K562 (cell line): ENCODE data around the gene BBS1. TPM values are rescaled to one million over a fixed set of nuclear protein-coding genes. Genes with fewer than 3 reads are reported as not detected.

ENCODE experiments used
- ATAC-seq: fragments of 200-7000 bp; cut with Tn5 transposase; 3 replicates; pipeline ENCODE4 v1.9.1; 2020; ENCODE audit warnings: moderate library complexity
- BruUV-seq: library from RNA; stranded (reverse); fragments of 400-500 nt; replicated peaks from 2 replicates; lab custom pipeline; 2021; lab: Mats Ljungman, UMichigan
- CTCF ChIA-PET: fragments of 300-600 bp; formaldehyde crosslinking; extraction: SDS; loops from one replicate; lab custom pipeline; 2021; ENCODE audit warnings: low intra/inter-chr PET ratio; lab: Yijun Ruan, JAX
- POLR2A ChIA-PET: fragments of 300-600, 350-650 bp; sonication (Branson Sonifier 250); formaldehyde crosslinking; extraction: SDS; loops from one replicate; lab custom pipeline; 2021; ENCODE audit warnings: antibody characterized with exemption, inconsistent platforms; lab: Yijun Ruan, JAX
- DNase-seq, 4 experiments: peaks; one replicate each; pipeline versions ENCODE4 v3.0.0 to v3.0.0-alpha.2; 2011 to 2018; ENCODE audit warnings: low spot score in 3 of 4, mixed read lengths in 3 of 4; ENCODE audit errors: extremely low read depth in 1 of 4
- FAIRE-seq: peaks from 2 replicates; lab custom pipeline; 2011; peaks lifted over from hg19 to GRCh38; lab: Jason Lieb, UNC
- H2AFZ ChIP-seq: 2 replicates; pipeline ENCODE4 v1.6.0; 2011; ENCODE audit warnings: low read depth, low read length, control low read depth, inconsistent platforms
- H3K27ac ChIP-seq: fragments of 200-600 bp; 3 replicates; pipeline ENCODE4 v1.8.0; 2011; ENCODE audit warnings: low read depth, mild to moderate bottlenecking, control low read depth, inconsistent platforms, low read length, moderate library complexity, mixed read lengths; ENCODE audit errors: extremely low read depth
- H3K27me3 ChIP-seq, 2 experiments: fragments of 300-600 bp in 1 of 2; 2 replicates in 1 of 2; 3 replicates in 1 of 2; pipeline versions ENCODE4 v1.6.0 to v1.8.0; 2011; ENCODE audit warnings: inconsistent platforms in 2 of 2, low read length in 2 of 2, mild to moderate bottlenecking in 1 of 2, mixed read lengths in 1 of 2, moderate library complexity in 1 of 2; ENCODE audit not compliant: control insufficient read depth in 2 of 2, insufficient read depth in 2 of 2
- H3K36me3 ChIP-seq: fragments of 300-600 bp; 3 replicates; pipeline ENCODE4 v1.8.0; 2011; ENCODE audit warnings: mild to moderate bottlenecking, low read length, inconsistent platforms; ENCODE audit not compliant: control insufficient read depth, insufficient read depth
- H3K4me1 ChIP-seq, 2 experiments: fragments of 200-600 bp in 1 of 2; replicated peaks in 1 of 2; 2 replicates in 1 of 2; 3 replicates in 1 of 2; pipeline versions ENCODE4 v1.5.1 to v1.8.0; 2011; ENCODE audit warnings: inconsistent platforms in 2 of 2, low read length in 2 of 2, mild to moderate bottlenecking in 1 of 2, mixed read lengths in 1 of 2, moderate library complexity in 1 of 2; ENCODE audit not compliant: control insufficient read depth in 2 of 2, insufficient read depth in 2 of 2
- H3K4me2 ChIP-seq: 2 replicates; pipeline ENCODE4 v1.6.1; 2011; ENCODE audit warnings: low read length, control low read depth, inconsistent platforms, mixed read lengths; ENCODE audit not compliant: insufficient read depth
- H3K4me3 ChIP-seq: fragments of 200-600 bp; sonication (generic), shearing (Covaris generic); 2 replicates; pipeline ENCODE4 v1.5.1; 2016; ENCODE audit warnings: control low read depth, inconsistent platforms
- H3K79me2 ChIP-seq: fragments of 200-600 bp; 3 replicates; pipeline ENCODE4 v1.8.0; 2011; ENCODE audit warnings: low read length, inconsistent platforms; ENCODE audit not compliant: control insufficient read depth, insufficient read depth
- H3K9ac ChIP-seq, 2 experiments: 2 replicates each; pipeline versions ENCODE4 v1.6.0 to v1.6.1; 2011; ENCODE audit warnings: low read depth in 2 of 2, low read length in 2 of 2, control low read depth in 1 of 2, inconsistent platforms in 1 of 2, mild to moderate bottlenecking in 1 of 2, mixed read lengths in 1 of 2; ENCODE audit not compliant: insufficient read depth in 1 of 2
- H3K9me1 ChIP-seq: one replicate; pipeline ENCODE4 v1.6.0; 2011; ENCODE audit warnings: inconsistent platforms, mild to moderate bottlenecking, low read length, moderate library complexity; ENCODE audit not compliant: control insufficient read depth, insufficient read depth
- H3K9me3 ChIP-seq: replicated peaks from 2 replicates; pipeline ENCODE4 v1.5.1; 2011; ENCODE audit warnings: low read depth, low read length, inconsistent platforms; ENCODE audit not compliant: control insufficient read depth, insufficient read depth
- H4K20me1 ChIP-seq: replicated peaks from 2 replicates; pipeline ENCODE4 v1.6.1; 2011; ENCODE audit warnings: low read length, inconsistent platforms, mixed read lengths; ENCODE audit not compliant: control insufficient read depth, insufficient read depth
- HDAC6 ChIP-seq: IDR thresholded peaks from 2 replicates; pipeline ENCODE4 v1.6.1; 2012; ENCODE audit warnings: low read depth, mild to moderate bottlenecking, control low read depth, inconsistent platforms, low read length, moderate library complexity
- JUNB ChIP-seq: fragments of 450-650 bp; formaldehyde crosslinking; conservative IDR thresholded peaks from 2 replicates; pipeline ENCODE4 v1.4.0; 2020; ENCODE audit warnings: mild to moderate bottlenecking
- MCM7 ChIP-seq, 2 experiments: fragments of 450-650 bp; IDR thresholded peaks; 2 replicates each; pipeline ENCODE4 v1.6.1; 2016 to 2018
- ZFPM2 ChIP-seq: fragments of 250-450 bp; sonication (Bioruptor Pico); IDR thresholded peaks from 2 replicates; pipeline ENCODE4 v1.5.1; 2022; ENCODE audit warnings: mild to moderate bottlenecking
- WGBS: fragments of 100-300 bp; shearing (Covaris generic); methylation state at CpG from one replicate; pipeline ENCODE4 v1.1.6; 2016; ENCODE audit warnings: low coverage, mixed read lengths; ENCODE audit not compliant: insufficient coverage; ENCODE audit errors: missing lambda C conversion rate; 5-methylcytosine and 5-hydroxymethylcytosine counted together
- in situ Hi-C: fragments of 300-500 bp; cut with MboI; formaldehyde crosslinking; loops from 4 replicates; pipeline ENCODE4 v1.15.0; 2018; ENCODE audit warnings: inconsistent platforms, mixed read lengths
- intact Hi-C: fragments of 100-400 bp; cut with micrococcal nuclease; formaldehyde crosslinking; loops from 2 replicates; pipeline ENCODE4 v1.14.2; 2022
- polyA plus RNA-seq, 8 experiments: library from polyadenylated mRNA; depleted of rRNA in 4 of 8; stranded (reverse) in 5 of 8; unstranded in 3 of 8; fragments of >200 nt; fragmentation: Nextera tagmentation in 2 of 8; fragmentation: Illumina TruSeq in 1 of 8; extraction: Ambion mirVana in 2 of 8; extraction: Trizol in 1 of 8; gene quantifications; 2 replicates each; pipeline versions ENCODE4 v1.2.1 to v1.2.3, GENCODE V29; 2011 to 2014; ENCODE audit warnings: inconsistent platforms in 1 of 8, missing spikeins in 1 of 8
- total RNA-seq, 7 experiments: library from RNA; depleted of rRNA in 6 of 7; stranded (reverse); fragments of >200 nt in 6 of 7; fragmentation: Illumina TruSeq in 2 of 7; extraction: Trizol in 2 of 7; gene quantifications; 2 replicates each; pipeline versions ENCODE4 v1.2.1 to v1.2.3, GENCODE V29; 2011 to 2021; ENCODE audit warnings: low replicate concordance in 1 of 7
- TF ChIP-seq, protein P1 (sequence below): fragments of 150-350 bp; conservative IDR thresholded peaks from 2 replicates; pipeline ENCODE4 v1.6.1; 2014; ENCODE audit warnings: low read length
- TF ChIP-seq, protein P2 (sequence below): sonication (generic); formaldehyde crosslinking; IDR thresholded peaks from 2 replicates; pipeline ENCODE4 v1.8.0; 2022; ENCODE audit warnings: mild to moderate bottlenecking, missing genetic modification reagents
- TF ChIP-seq, protein P3 (sequence below), 2 experiments: fragments of 450-650 bp; IDR thresholded peaks; 2 replicates each; pipeline ENCODE4 v1.6.1; 2016

Gene BBS1
- total and polyA plus RNA-seq, 9 of the 15 experiments (the other 6 are each of a cell fraction or from before 2014, with no cell fraction given), result 9.0 to 19.8 (median 12.1) TPM

DNA sequence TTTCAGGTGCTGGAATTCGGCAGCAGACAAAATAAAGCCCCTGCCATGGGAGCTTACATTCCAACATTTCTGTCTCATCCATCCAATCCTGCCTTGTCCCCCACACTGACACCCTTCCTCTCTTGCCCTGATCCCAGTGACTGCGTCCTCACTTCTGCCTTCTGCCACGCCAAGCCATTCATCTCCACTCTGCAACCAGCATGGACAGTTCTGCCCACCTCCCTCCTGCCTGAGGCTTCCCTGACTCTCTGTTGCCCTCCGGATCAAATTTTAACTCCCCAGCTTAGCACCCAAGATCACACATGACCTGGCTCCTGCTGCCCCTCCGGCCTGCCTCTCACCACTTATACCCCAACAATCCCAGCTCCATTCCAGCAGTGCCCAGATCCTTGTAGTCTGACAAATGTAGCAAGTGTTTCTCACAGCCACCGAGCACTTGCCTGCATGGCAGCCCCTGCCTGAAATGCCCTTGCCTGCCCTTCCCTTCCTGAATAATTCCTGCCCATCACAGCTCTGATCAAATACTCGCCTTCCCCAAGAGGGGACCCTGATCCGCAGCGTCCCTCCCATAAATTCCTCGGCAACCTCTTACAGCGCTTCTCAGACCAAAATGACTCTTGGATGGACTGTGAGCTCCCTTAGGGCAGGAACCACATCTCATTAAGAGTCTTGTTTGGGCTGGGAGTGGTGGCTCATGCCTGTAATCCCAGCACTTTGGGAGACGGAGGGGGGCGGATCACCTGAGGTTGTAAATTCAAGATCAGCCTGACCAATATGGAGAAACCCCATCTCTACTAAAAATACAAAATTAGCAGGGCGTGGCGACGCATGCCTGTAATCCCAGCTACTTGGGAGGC lies 38.6 kb downstream of the BBS1 start:
- H4K20me1 ChIP-seq, result no peaks in the 10 kb centered on the region
- intact Hi-C loops (no loop called here), in situ Hi-C loops (no loop called here)
- H3K27me3 ChIP-seq, result peaks cover 0 to 4% of the 10 kb centered on the region in 2 experiments; a peak in 1 of 5 replicates
- no peak overlapping the region for H3K27ac ChIP-seq
- CTCF ChIA-PET, result no interaction called here
- H3K9me3 ChIP-seq, result no peaks in the 10 kb centered on the region
- H3K4me2 ChIP-seq, result no peak overlapping the region
- peaks cover 0 to 32% of the 10 kb centered on the region in 2 experiments; a peak in 4 of 5 replicates for H3K4me1 ChIP-seq
- no TSS peak for BruUV-seq
- H3K79me2 ChIP-seq, result peaks cover 6% of the 10 kb centered on the region; the same call in 1 of the 3 replicates
- WGBS, result 18% methylated on average over 16 of the region's 16 CpGs
- TF ChIP-seq MCM7 (IDR thresholded peaks at IDR 0.05), result 0 out of 4 replicates have a peak, but pooled peaks of 1 of the 2 experiments have one; percentile 32
- TF ChIP-seq, protein P1, sequence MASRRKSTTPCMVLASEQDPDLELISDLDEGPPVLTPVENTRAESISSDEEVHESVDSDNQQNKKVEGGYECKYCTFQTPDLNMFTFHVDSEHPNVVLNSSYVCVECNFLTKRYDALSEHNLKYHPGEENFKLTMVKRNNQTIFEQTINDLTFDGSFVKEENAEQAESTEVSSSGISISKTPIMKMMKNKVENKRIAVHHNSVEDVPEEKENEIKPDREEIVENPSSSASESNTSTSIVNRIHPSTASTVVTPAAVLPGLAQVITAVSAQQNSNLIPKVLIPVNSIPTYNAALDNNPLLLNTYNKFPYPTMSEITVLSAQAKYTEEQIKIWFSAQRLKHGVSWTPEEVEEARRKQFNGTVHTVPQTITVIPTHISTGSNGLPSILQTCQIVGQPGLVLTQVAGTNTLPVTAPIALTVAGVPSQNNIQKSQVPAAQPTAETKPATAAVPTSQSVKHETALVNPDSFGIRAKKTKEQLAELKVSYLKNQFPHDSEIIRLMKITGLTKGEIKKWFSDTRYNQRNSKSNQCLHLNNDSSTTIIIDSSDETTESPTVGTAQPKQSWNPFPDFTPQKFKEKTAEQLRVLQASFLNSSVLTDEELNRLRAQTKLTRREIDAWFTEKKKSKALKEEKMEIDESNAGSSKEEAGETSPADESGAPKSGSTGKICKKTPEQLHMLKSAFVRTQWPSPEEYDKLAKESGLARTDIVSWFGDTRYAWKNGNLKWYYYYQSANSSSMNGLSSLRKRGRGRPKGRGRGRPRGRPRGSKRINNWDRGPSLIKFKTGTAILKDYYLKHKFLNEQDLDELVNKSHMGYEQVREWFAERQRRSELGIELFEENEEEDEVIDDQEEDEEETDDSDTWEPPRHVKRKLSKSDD, result no peak
- TF ChIP-seq, protein P2, sequence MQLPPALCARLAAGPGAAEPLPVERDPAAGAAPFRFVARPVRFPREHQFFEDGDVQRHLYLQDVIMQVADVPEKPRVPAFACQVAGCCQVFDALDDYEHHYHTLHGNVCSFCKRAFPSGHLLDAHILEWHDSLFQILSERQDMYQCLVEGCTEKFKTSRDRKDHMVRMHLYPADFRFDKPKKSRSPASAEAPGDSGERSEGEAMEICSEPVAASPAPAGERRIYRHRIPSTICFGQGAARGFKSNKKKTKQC (CRISPR knock-in tag), result no peak
- TF ChIP-seq HDAC6, result no peak
- TF ChIP-seq, protein P3, sequence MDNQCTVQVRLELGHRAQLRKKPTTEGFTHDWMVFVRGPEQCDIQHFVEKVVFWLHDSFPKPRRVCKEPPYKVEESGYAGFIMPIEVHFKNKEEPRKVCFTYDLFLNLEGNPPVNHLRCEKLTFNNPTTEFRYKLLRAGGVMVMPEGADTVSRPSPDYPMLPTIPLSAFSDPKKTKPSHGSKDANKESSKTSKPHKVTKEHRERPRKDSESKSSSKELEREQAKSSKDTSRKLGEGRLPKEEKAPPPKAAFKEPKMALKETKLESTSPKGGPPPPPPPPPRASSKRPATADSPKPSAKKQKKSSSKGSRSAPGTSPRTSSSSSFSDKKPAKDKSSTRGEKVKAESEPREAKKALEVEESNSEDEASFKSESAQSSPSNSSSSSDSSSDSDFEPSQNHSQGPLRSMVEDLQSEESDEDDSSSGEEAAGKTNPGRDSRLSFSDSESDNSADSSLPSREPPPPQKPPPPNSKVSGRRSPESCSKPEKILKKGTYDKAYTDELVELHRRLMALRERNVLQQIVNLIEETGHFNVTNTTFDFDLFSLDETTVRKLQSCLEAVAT (IDR thresholded peaks at IDR 0.05), result no peak
- TF ChIP-seq JUNB (CRISPR knock-in tag), result no peak
- TF ChIP-seq ZFPM2 (CRISPR knock-in tag), result no peak
- TF ChIP-seq, all 486 proteins: peak for 1
- POLR2A ChIA-PET, result interaction anchor here (0.6 to 1.8 kb wide), 6 partner anchors 11 to 453 kb away, joined by 3 to 7 read pairs (median 4); no protein-coding TSS in a partner anchor
- DNase-seq, result no peak
- Histone ChIP-seq H3K9me1 (no peaks in the 10 kb centered on the region), H2AFZ (no peak overlapping the region), H3K9ac (no peak overlapping the region), H3K36me3 (no peaks in the 10 kb centered on the region), H3K4me3 (no peak overlapping the region)
- FAIRE-seq, result no peak
- no peak for ATAC-seq
